COLO668 (cell line): ENCODE results near the gene C5.
"Not testable (repeated sequence)": the region's sequence is repeated elsewhere in the genome, so short reads cannot be mapped to it uniquely, and the experiment has no call there.

Experiments
- DNase-seq: peaks from one replicate; lab custom pipeline; 2025; ENCODE audit not compliant: unreplicated experiment; lab: John Stamatoyannopoulos, UW

The C5 gene

GRCh38 chr9:120982836-120983235 is 67.2 kb downstream of the C5 start:
- no peak for DNase-seq

GRCh38 chr9:120980951-120981350 is 69.1 kb downstream of the C5 start:
- no peak for DNase-seq

GRCh38 chr9:120979797-120980196 is 70.3 kb downstream of the C5 start:
- no peak for DNase-seq

- DNase-seq = no peak
Measured at GRCh38 chr9:120978987-120979386, 71.1 kb downstream of the C5 start.

- no peak for DNase-seq
Measured at GRCh38 chr9:120977321-120977720, 72.8 kb downstream of the C5 start.

GRCh38 chr9:120974921-120975320 is 75.2 kb downstream of the C5 start:
- DNase-seq = no peak

- no peak for DNase-seq
Measured at GRCh38 chr9:120974181-120974580, 75.9 kb downstream of the C5 start.

- no peak for DNase-seq
Measured at GRCh38 chr9:120971938-120972337, 78.1 kb downstream of the C5 start.

- not testable (repeated sequence) for DNase-seq
Measured at GRCh38 chr9:120971471-120971870, 78.6 kb downstream of the C5 start.

GRCh38 chr9:120970244-120970643 is 79.8 kb downstream of the C5 start:
- DNase-seq = no peak

- no peak for DNase-seq
Measured at GRCh38 chr9:120966013-120966369, 84.1 kb downstream of the C5 start.

- no peak for DNase-seq
Measured at GRCh38 chr9:120965344-120966012, 84.6 kb downstream of the C5 start.

- DNase-seq = no peak
Measured at GRCh38 chr9:120961936-120962335, 88.1 kb downstream of the C5 start.

GRCh38 chr9:120960001-120960400 is 90.1 kb downstream of the C5 start:
- DNase-seq = no peak

GRCh38 chr9:120956862-120957261 is 93.2 kb downstream of the C5 start:
- DNase-seq = no peak

GRCh38 chr9:120951960-120952618 is 98.0 kb downstream of the C5 start:
- DNase-seq = no peak

- DNase-seq = no peak
Measured at GRCh38 chr9:120950421-120951388, 99.4 kb downstream of the C5 start.

GRCh38 chr9:120949290-120949689 is 100.8 kb downstream of the C5 start:
- DNase-seq = no peak

GRCh38 chr9:120948824-120949223 is 101.3 kb downstream of the C5 start:
- DNase-seq = no peak

- no peak for DNase-seq
Measured at GRCh38 chr9:120947222-120947621, 102.9 kb downstream of the C5 start.

GRCh38 chr9:120946259-120946658 is 103.8 kb downstream of the C5 start:
- DNase-seq = no peak

GRCh38 chr9:120944948-120945347 is 105.1 kb downstream of the C5 start:
- DNase-seq = no peak
